Cardiac fibroblast (primary cell): ENCODE measurements around the gene CEP63.

Source experiments
- DNase-seq, 2 donors: peaks; one replicate each; pipeline versions ENCODE4 v3.0.0 to v3.0.0-alpha.2; 2010; ENCODE audit warnings: low read depth in 2 of 2
- H3K4me3 ChIP-seq, 2 donors: replicated peaks in 1 of 2; 1 replicate in 1 of 2; 2 replicates in 1 of 2; pipeline ENCODE4 v1.5.1; 2011; ENCODE audit warnings: low read depth in 2 of 2, low read length in 2 of 2, mild to moderate bottlenecking in 2 of 2, moderate library complexity in 1 of 2
- CTCF ChIP-seq: IDR thresholded peaks from one replicate; pipeline ENCODE4 v1.5.1; 2011; ENCODE audit warnings: low read depth, mild to moderate bottlenecking, low read length, inconsistent platforms

The CEP63 gene

GRCh38 chr3:134621854-134622253 lies 136.0 kb downstream of the CEP63 start:
- TF ChIP-seq CTCF: no peak
- DNase-seq: peak; percentile 22 to 34
- no peak overlapping the region for H3K4me3 ChIP-seq

- no peak for DNase-seq
- TF ChIP-seq CTCF: no peak
- no peak overlapping the region for H3K4me3 ChIP-seq
Measured at GRCh38 chr3:134622806-134623365, 137.0 kb downstream of the CEP63 start.

GRCh38 chr3:134623615-134624245 lies 137.9 kb downstream of the CEP63 start:
- no peak overlapping the region for H3K4me3 ChIP-seq
- DNase-seq: no peak
- no peak for TF ChIP-seq CTCF
